ENCODE measurements around the gene CHAC1.
A peak's percentile ranks its signal among the peaks of the same experiment; 100 is the strongest.
"Not testable (repeated sequence)": the region's sequence is repeated elsewhere in the genome, so short reads cannot be mapped to it uniquely, and the experiment has no call there.

Gene CHAC1

DNA sequence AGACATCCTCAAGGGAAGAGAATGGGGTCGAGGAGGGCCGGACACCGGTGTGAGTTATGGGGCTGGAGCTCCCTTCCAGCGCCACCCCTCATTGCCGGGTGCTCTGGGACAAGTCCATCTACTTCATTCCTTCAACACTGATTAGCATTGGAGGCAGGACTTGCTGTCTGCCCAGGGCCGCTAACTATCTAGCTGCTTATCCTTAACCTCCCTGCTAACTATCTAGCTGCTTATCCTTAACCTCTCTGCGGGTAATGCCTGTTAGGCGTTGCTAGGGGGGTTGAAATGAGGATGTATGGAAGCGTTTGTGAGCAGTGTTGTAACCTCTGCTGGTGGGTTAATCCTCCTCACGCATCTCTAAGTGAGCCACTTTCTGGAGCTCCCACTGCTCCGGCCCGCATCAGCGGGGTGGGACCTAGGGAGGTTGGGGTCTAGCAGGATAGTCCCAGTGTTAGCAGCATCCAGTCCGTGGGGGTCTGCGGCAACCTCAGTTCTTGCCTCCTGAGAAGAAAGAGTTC, 10.9 kb upstream of the CHAC1 start:
- H3K4me1 Mint-ChIP-seq: peaks cover 49% of the 10 kb centered on the region
- H3K27ac Mint-ChIP-seq: peak overlapping the region; percentile 71 to 94
- peak overlapping the region; percentile 88 to 94 for H3K4me3 Mint-ChIP-seq
- H3K9me3 Mint-ChIP-seq: no peaks in the 10 kb centered on the region
- H3K27me3 Mint-ChIP-seq: no peaks in the 10 kb centered on the region
- DNase-seq: peak in 1 of 2 donors; percentile 23
- ATAC-seq: peak; percentile 28

DNA sequence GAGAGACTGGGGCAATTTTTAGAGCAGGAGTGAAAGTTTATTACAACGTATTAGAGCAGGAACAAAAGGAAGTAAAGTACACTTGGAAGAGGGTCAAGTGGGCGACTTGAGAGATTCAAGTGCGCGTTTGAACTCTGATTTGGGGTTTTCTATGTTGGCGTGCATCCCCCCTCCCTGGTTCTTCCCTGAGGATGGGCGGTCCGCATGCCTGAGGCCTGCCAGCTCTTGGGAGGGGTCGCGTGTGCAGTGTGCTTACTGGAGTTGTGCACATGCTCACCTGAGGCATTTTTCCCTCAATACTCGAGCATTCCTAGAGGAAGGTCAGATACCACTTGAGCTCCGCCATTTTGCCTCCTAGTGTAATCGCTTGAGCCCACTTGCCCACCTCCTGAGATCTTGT, 10.4 kb upstream of the CHAC1 start:
- Mint-ChIP-seq H3K27me3 (peaks cover 3% of the 10 kb centered on the region), H3K4me3 (peak overlapping the region; percentile 88 to 94), H3K27ac (peak overlapping the region in 1 of 2 donors; percentile 94), H3K9me3 (no peaks in the 10 kb centered on the region), H3K4me1 (peaks cover 49% of the 10 kb centered on the region)
- ATAC-seq (no peak), DNase-seq (no peak)

DNA sequence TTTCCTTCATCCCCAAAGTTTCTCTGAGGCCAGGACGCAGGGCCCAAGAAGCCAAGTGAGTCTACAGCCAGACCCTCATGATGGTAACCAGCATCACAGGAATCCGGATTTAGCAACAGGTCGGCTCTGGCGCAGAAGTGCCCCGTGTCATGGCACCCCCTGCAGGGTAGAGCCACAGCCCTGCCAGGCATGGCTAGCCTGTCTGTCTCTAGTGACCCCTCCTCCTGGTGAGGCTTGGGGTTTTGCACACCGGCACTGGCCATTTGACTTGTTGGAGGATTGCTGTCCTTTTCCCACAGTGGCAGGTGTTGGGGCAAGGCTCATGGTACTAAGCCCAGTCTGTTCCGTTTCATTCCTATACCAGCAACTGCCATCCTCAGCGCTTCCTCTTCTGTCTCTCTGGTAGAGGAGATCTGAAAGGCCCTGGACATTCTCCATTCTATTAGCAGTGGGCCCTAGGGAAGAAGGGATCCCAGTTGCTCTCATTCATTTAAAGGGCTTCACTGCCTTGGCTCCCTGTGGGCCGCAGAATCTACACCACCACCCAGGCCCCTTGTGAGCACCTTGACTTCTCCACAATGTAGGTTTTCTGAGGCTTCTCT, 9.4 kb upstream of the CHAC1 start:
- no peaks in the 10 kb centered on the region for H3K9me3 Mint-ChIP-seq
- ATAC-seq: no peak
- peak overlapping the region in 1 of 2 donors; percentile 32 for H3K4me3 Mint-ChIP-seq
- peak overlapping the region in 1 of 2 donors; percentile 25 for H3K27ac Mint-ChIP-seq
- DNase-seq: no peak
- peaks cover 49% of the 10 kb centered on the region for H3K4me1 Mint-ChIP-seq
- H3K27me3 Mint-ChIP-seq: peaks cover 13% of the 10 kb centered on the region

DNA sequence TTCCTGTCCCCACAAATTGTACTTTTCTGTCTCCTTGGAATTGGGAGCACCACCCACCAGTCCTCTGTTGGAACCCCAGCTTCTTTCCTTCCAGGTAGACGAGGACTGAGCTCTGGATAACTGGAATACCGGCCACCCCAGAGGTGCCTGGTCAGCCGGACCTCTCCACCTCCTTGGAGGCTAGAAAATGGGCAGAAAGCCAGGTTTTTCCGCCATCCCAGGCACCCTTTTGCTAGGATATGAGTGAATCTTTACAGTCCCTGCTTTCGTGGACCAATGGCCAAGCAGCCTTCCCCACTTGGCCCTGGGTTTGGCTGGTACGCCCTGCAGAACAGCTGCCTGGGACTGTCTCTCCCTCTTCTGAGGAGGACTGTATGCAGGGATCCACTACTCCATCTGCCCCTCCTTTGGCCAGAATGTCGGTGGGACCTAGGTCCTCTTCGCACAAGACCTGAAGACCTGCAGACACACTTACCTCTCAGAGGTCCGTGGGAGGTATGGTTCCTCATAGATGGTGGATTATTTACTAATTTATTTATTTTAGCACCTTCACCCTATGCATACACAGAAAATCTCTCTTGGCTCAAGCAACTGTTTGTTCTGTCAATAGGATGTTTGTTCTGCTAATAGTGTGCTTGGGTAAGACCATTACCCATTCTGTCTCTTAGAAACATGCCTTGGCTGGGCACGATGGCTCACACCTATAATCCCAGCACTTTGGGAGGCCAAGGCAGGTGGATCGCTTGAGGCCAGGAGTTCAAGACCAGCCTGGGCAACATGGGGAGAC, 8.6 kb upstream of the CHAC1 start:
- H3K4me3 Mint-ChIP-seq: no peak overlapping the region
- H3K4me1 Mint-ChIP-seq: peaks cover 49% of the 10 kb centered on the region
- H3K9me3 Mint-ChIP-seq: no peaks in the 10 kb centered on the region
- no peak for DNase-seq
- ATAC-seq: no peak
- H3K27me3 Mint-ChIP-seq: peaks cover 17% of the 10 kb centered on the region
- peak overlapping the region in 1 of 2 donors; percentile 16 for H3K27ac Mint-ChIP-seq

DNA sequence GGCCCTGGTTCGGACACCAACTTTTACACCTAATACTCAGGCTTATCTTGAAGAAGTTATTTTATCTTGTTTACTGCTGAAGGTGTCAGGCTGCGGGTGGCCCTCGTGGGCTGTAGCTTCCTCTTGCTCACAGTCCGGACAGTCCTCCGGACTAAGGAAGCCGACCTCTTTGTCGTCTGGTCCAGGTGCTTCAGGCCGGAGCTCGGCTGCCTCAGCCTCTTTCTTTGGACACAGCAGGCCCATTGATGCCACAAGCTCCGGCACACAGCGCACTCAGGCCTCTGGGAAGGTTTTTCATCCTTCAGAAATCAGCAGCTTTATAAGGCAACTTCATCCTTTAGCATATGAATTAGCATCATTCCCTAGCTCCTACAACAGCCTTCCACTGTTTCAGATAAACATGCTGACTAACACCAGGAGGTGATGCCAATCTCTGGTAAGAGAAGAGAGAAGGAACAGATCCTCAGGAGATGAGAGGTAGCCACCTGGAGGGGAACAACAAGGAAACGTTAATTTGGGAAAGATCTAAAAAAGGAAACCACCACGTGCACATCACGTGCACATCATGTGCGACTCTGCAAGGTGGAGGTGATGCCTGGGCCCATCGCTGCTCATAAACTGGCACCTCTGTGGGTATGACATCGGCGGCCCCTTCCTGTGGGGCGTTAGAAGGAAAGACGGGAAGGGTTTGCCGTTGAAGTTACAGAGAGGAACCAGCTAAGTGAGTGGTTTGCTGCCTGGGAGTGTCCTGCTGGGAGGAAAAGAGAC, 4.4 kb upstream of the CHAC1 start:
- H3K27ac Mint-ChIP-seq: no peak overlapping the region
- H3K9me3 Mint-ChIP-seq: no peaks in the 10 kb centered on the region
- H3K4me3 Mint-ChIP-seq: no peak overlapping the region
- ATAC-seq (no peak), DNase-seq (no peak)
- peaks cover 32% of the 10 kb centered on the region for H3K4me1 Mint-ChIP-seq
- peaks cover 17% of the 10 kb centered on the region for H3K27me3 Mint-ChIP-seq

DNA sequence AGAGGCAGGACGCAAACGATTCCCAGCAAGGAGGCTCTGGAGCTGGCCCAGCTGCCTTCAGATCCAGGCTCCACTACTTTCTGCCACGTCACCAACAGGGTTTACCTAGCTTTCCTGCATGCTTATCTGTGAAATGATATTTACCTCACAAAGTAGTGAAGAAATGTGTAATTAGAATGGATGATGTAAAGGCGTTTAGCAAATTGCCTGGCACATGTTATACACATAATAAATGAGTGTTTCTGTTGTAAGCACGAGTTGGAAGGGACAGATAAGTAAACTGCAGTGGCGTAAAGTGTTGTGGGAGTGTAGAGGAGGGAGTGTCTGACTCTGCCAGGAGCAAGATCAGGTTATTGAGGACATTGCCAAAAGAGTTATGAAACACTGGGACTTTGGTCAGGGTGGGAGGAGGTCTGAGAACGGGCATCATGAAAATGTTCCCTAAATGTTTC, 3.5 kb upstream of the CHAC1 start:
- Mint-ChIP-seq H3K27ac (no peak overlapping the region), H3K4me1 (peaks cover 33% of the 10 kb centered on the region), H3K27me3 (peaks cover 17% of the 10 kb centered on the region), H3K4me3 (no peak overlapping the region), H3K9me3 (no peaks in the 10 kb centered on the region)
- no peak for DNase-seq
- no peak for ATAC-seq

DNA sequence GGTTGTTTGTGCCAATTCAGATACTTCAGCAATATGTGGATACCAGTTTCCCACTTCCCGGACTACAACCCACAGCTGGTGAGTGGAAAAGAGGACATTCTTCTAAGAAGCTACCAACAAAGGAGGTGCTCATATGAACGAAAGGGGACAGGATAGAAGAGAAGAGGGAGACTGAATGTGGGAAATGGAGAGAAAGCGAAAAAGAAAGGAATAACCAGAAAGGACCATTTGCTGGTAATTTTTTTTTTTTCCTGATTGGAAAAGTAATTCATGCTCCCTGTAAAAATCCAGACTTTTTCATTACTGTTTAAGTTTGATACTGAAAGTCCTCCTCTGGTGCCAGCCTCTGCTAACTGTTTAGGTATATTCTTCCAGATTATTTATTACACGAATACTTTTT, 1.5 kb upstream of the CHAC1 start:
- H3K27ac Mint-ChIP-seq: peak overlapping the region; percentile 100
- peaks cover 17% of the 10 kb centered on the region for H3K27me3 Mint-ChIP-seq
- peaks cover 46% of the 10 kb centered on the region for H3K4me1 Mint-ChIP-seq
- H3K4me3 Mint-ChIP-seq: peak overlapping the region; percentile 94 to 97
- DNase-seq (no peak), ATAC-seq (no peak)
- H3K9me3 Mint-ChIP-seq: no peaks in the 10 kb centered on the region

DNA sequence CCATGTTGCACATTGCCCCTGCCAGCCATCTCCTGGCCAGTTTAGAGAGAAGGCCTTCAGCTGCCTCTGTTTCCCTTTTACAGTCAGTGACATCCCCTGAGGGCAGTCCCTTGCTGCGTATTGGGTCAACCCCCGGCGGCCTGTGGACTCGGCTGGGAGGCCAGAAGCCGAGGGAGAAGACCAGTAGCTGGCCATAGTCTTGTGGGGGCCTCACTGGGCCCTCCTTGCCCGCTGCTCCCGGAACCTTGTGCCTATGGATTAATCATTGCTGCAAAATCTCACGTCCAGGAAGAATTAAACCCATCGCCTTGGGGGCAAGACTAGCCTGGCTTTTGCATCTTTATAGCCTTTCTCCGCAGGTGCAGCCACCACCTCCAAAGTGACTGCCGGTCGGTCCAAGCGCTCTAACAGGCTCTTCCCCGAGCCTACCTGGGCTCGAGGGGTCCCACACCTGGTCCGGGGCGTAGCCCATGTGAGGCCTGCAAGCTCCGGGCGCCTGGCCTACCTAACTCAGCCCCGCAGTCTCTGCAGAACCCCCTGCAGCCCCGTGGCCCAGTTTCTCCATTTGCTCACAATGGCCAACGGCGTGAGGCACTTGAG, 870 bp upstream of the CHAC1 start:
- Mint-ChIP-seq H3K27ac (peak overlapping the region; percentile 100), H3K27me3 (peaks cover 17% of the 10 kb centered on the region), H3K4me1 (peaks cover 52% of the 10 kb centered on the region), H3K4me3 (peak overlapping the region; percentile 94 to 97), H3K9me3 (no peaks in the 10 kb centered on the region)
- DNase-seq (no peak), ATAC-seq (no peak)

DNA sequence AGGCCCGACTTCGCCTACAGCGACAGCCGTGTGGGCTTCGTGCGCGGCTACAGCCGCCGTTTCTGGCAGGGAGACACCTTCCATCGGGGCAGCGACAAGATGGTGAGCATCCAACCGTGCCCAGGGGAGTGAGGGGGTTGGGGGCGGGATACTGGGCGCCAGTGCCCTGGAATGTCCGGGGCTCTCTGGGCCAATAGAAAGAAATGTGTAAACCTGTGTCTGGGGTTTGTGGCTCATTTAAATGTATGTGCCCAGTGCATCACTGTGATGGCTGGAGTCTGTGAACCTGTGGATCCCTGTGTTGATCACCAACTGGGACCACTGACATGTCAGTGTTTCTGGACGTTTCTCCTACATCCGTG, 423 bp downstream of the CHAC1 start:
- Mint-ChIP-seq H3K9me3 (no peaks in the 10 kb centered on the region), H3K27ac (peak overlapping the region; percentile 100), H3K4me1 (peaks cover 64% of the 10 kb centered on the region), H3K4me3 (peak overlapping the region; percentile 94 to 97), H3K27me3 (peaks cover 6% of the 10 kb centered on the region)
- ATAC-seq: peak; percentile 1
- DNase-seq: no peak

DNA sequence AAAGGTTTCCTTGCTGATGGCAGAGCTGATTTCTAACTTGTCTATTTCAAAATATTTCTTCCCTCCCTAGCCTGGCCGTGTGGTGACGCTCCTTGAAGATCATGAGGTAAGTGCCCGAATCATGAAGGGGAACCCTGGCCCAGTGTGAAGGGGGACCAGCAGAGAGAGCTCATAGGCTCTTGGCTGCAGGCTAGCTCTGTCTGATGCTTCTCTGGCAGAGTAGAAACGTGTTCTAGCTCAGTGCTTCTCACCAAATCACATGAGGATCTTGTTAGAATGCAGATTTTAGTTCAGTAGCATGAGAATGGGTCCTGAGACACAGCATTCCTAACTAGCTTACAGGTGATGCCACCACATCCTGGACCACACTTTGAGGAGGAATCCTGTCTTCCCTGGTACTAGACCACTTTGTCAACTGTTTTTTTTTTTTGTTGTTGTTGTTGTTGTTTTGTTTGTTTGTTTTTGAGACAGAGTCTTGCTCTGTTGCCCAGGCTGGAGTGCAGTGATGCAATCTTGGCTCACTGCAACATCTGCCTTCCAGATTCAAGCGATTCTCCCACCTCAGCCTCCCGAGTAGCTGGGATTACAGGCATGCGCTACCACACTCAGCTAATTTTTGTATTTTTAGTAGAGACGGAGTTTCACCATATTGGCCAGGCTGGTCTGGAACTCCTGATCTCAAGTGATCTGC, 1.0 kb downstream of the CHAC1 start:
- peak in 1 of 2 donors; percentile 16 for DNase-seq
- ATAC-seq, H3K9me3 Mint-ChIP-seq, H3K27me3 Mint-ChIP-seq: not testable (repeated sequence)
- peaks cover 70% of the 10 kb centered on the region for H3K4me1 Mint-ChIP-seq
- H3K4me3 Mint-ChIP-seq: peak overlapping the region; percentile 94 to 97
- peak overlapping the region; percentile 100 for H3K27ac Mint-ChIP-seq

DNA sequence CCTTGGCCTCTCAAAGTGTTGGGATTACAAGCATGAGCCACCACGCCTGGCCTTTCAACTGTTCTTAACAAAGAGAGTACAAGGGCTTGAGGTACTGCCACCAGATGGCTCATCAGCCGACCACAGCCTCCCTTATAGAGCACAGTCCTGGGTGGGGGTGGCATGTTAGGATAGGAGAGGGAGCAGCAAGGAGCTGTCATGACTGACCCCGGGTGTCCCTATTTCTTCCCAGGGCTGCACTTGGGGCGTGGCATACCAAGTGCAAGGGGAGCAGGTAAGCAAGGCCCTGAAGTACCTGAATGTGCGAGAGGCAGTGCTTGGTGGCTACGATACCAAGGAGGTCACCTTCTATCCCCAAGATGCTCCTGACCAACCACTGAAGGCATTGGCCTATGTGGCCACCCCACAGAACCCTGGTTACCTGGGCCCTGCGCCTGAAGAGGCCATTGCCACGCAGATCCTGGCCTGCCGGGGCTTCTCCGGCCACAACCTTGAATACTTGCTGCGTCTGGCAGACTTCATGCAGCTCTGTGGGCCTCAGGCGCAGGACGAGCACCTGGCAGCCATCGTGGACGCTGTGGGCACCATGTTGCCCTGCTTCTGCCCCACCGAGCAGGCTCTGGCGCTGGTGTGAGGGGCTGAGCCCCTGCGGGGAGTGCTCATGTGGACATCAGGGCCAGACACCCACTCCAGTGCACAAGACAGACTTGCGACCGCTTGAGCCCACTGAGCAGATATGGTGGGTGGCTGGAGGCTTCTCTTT, 2.1 kb downstream of the CHAC1 start:
- H3K27ac Mint-ChIP-seq: peak overlapping the region; percentile 76 to 100
- ATAC-seq: no peak
- no peaks in the 10 kb centered on the region for H3K9me3 Mint-ChIP-seq
- peak overlapping the region; percentile 94 to 97 for H3K4me3 Mint-ChIP-seq
- no peaks in the 10 kb centered on the region for H3K27me3 Mint-ChIP-seq
- peaks cover 80% of the 10 kb centered on the region for H3K4me1 Mint-ChIP-seq
- peak; percentile 13 to 50 for DNase-seq

DNA sequence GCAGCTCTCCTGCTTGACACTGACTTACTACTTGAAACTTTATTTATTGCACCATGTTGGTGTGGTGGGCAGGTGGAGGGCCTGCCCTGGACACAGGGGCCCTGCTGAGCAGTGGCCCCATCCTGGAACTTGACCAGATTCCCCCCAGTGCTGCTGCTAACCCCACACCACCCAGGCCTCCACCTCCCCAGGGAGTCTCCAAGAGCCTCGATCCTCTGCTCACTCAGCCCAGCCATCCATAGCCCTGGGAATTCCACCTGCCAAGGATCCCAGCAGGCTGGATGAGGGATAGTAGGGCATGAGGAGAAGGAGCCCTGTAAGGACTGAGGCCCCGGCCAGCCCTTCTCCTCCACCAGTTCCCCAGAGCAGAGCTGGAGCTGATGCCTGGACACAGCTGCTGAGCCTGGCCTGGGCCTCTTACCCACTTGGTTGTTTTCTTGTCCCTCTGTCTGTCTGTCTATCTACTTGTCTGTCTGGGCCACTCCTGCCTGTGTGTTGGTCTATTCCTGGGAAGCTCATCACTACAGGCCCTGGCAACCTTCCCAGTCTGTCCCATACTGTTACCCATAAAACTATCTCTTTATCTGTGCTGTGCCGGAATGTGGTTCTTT, 2.8 kb downstream of the CHAC1 start:
- Mint-ChIP-seq H3K4me1 (peaks cover 80% of the 10 kb centered on the region), H3K4me3 (peak overlapping the region; percentile 71 to 97), H3K27me3 (no peaks in the 10 kb centered on the region), H3K27ac (peak overlapping the region; percentile 55 to 100), H3K9me3 (no peaks in the 10 kb centered on the region)
- ATAC-seq (no peak), DNase-seq (peak in 1 of 2 donors; percentile 47)

DNA sequence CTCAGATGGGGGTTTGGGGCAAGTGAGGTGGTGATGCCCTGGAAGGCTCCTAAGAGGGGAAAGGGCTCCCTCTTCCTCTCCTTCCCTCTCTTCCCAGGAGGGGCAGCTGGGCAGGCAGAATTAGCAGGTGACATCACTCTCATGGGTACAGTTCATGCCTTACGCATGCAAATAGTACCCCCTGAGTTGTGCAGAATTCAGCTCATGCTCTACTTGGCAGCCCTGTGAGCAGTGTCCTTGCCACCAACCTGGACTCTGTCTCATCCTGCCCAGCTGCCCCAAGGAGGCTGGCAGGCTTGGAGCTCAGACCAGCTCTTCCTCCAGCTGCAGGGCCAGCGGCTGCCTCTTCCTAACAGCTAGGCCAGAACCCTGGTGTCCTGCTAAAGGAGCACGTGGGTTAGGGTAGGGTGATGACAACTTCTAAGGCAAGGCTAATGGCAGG, 3.3 kb downstream of the CHAC1 start:
- Mint-ChIP-seq H3K27me3 (no peaks in the 10 kb centered on the region), H3K4me1 (peaks cover 78% of the 10 kb centered on the region), H3K4me3 (peak overlapping the region; percentile 71 to 97), H3K27ac (peak overlapping the region; percentile 22 to 100), H3K9me3 (no peaks in the 10 kb centered on the region)
- ATAC-seq: no peak
- DNase-seq: peak in 1 of 2 donors; percentile 40
